Uterus (tissue), 2 donors: Measurements from ENCODE around the gene BCDIN3D.
A peak's percentile ranks its signal among the peaks of the same experiment; 100 is the strongest.

ENCODE experiments used
- CTCF ChIP-seq, 4 experiments: fragments of 200-600 bp in 2 of 4; fragments of 450-650 bp in 2 of 4; sonication (generic) in 2 of 4; IDR thresholded peaks; one replicate each; pipeline ENCODE4 v1.5.1; 2016 to 2019; ENCODE audit warnings: antibody characterized with exemption in 4 of 4, mild to moderate bottlenecking in 2 of 4, moderate library complexity in 1 of 4
- POLR2A ChIP-seq, 2 donors: fragments of 450-650 bp; IDR thresholded peaks; one replicate each; pipeline ENCODE4 v1.6.1; 2016; ENCODE audit warnings: antibody characterized with exemption in 2 of 2, mild to moderate bottlenecking in 1 of 2, moderate library complexity in 1 of 2

GRCh38 chr12:49838973-49839633 is 3.8 kb downstream of the BCDIN3D start:
- no peak for TF ChIP-seq POLR2A (IDR thresholded peaks at IDR 0.05)
- peak in 3 of 4 experiments; percentile 17 to 59 (median 30) for TF ChIP-seq CTCF (IDR thresholded peaks at IDR 0.05)
